ENCODE measurements around the gene SHC2. TPM values are rescaled to one million over a fixed set of nuclear protein-coding genes. Genes with fewer than 3 reads are reported as not detected.

The SHC2 gene
- total and polyA plus RNA-seq, 2 of the 8 experiments (the other 6 are each of a cell fraction or from before 2014, with no cell fraction given), result 4.4 to 7.3 TPM

- Histone ChIP-seq H3K27me3 (replicated peaks in 1 of 4; ENCODE audit: control insufficient read depth in 3 of 4, extremely low read depth in 1 of 4, insufficient read depth in 3 of 4, low read length in 3 of 4) (peaks cover 19 to 26% (median 22%) of the 10 kb centered on the region in 4 experiments), H3K23me2 (ENCODE audit: low read depth, low read length) (peaks cover 10% of the 10 kb centered on the region; the same call in 1 of the 2 replicates), H3K4me3 (ENCODE audit: extremely low read depth in 1 of 4, insufficient read depth in 2 of 4, low read depth in 3 of 4, low read length in 4 of 4) (peak overlapping the region in 3 of 4 experiments; percentile 31 to 74 (median 53); a peak in 6 of 8 replicates), H3K27ac (ENCODE audit: low read depth, low read length) (no peak overlapping the region), H3K4me1 (replicated peaks in 1 of 4; ENCODE audit: control insufficient read depth in 3 of 4, insufficient read depth in 4 of 4, low read length in 3 of 4) (peaks cover 0 to 13% (median 8%) of the 10 kb centered on the region in 4 experiments; a peak in 5 of 7 replicates), H3K56ac (replicated peaks; ENCODE audit: insufficient read length, low read depth, low read length) (no peak overlapping the region), H2BK12ac (ENCODE audit: low read depth, low read length) (no peak overlapping the region), H2BK20ac (ENCODE audit: low read length) (no peak overlapping the region), H4K91ac (replicated peaks; ENCODE audit: insufficient read length, low read length) (no peak overlapping the region), H2BK5ac (ENCODE audit: low read depth, low read length) (no peak overlapping the region), H2BK15ac (ENCODE audit: low read length) (no peak overlapping the region), H3K18ac (ENCODE audit: extremely low read depth, low read length) (no peak overlapping the region), H3K4me2 (ENCODE audit: insufficient read depth in 1 of 2, low read depth in 2 of 2, low read length in 2 of 2) (peak overlapping the region; percentile 80 to 98; a peak in 2 of 4 replicates), H3K9ac (replicated peaks in 1 of 4; ENCODE audit: extremely low read depth in 1 of 4, low read depth in 3 of 4, low read length in 3 of 4) (no peak overlapping the region), H2AK5ac (ENCODE audit: low read depth, low read length) (no peak overlapping the region), H3K36me3 (ENCODE audit: control insufficient read depth in 2 of 4, insufficient read depth in 4 of 4, low read length in 3 of 4) (peaks cover 0 to 3% (median 0%) of the 10 kb centered on the region in 4 experiments; a peak in 1 of 8 replicates), H3K23ac (ENCODE audit: insufficient read length) (no peak overlapping the region), H4K20me1 (replicated peaks in 1 of 2; ENCODE audit: control insufficient read depth in 1 of 2, insufficient read depth in 2 of 2, low read length in 2 of 2) (peaks cover 0 to 8% of the 10 kb centered on the region in 2 experiments), H3K9me3 (ENCODE audit: insufficient read depth in 2 of 2, low read depth in 1 of 2, low read length in 1 of 2) (peaks cover 0 to 2% of the 10 kb centered on the region in 2 experiments; a peak in 1 of 4 replicates), H4K5ac (ENCODE audit: insufficient read length, low read depth, low read length) (no peak overlapping the region), H2AFZ (ENCODE audit: low read length) (no peak overlapping the region), H3K4ac (replicated peaks; ENCODE audit: insufficient read length, low read depth, low read length) (no peak overlapping the region), H2BK120ac (replicated peaks; ENCODE audit: low read depth, low read length) (no peak overlapping the region), H3K14ac (ENCODE audit: insufficient read length) (no peak overlapping the region), H4K8ac (ENCODE audit: extremely low read depth, insufficient read depth, low read length) (no peak overlapping the region), H3K79me1 (ENCODE audit: low read depth, low read length) (no peaks in the 10 kb centered on the region), H3K79me2 (ENCODE audit: control insufficient read depth in 1 of 2, insufficient read depth in 2 of 2, low read length in 2 of 2) (no peaks in the 10 kb centered on the region)
- no CpG with 5 or more reads among the region's 18 CpGs for WGBS, 2 experiments (ENCODE audit: extremely low coverage in 1 of 2, insufficient coverage in 1 of 2, insufficient read length in 1 of 2, insufficient replicate concordance in 2 of 2, low coverage in 1 of 2, low lambda C conversion rate in 2 of 2, missing lambda C conversion rate in 1 of 2)
- FAIRE-seq (no peak), DNase-seq (ENCODE audit: low read depth in 1 of 2, low spot score in 2 of 2) (no peak)
- ChIA-PET CTCF (ENCODE audit: partially characterized antibody) (no interaction called here), POLR2A (ENCODE audit: partially characterized antibody) (interaction anchor here (1.5 kb wide), 1 partner anchor 9 kb away, joined by 6 read pairs; no protein-coding TSS in a partner anchor)
- TF ChIP-seq HDAC6 (IDR thresholded peaks at IDR 0.05; ENCODE audit: low read depth, low read length) (no peak), E2F6 (IDR thresholded peaks at IDR 0.05) (no peak), POLR2A (IDR thresholded peaks at IDR 0.05; ENCODE audit: control extremely low read depth in 1 of 2, low read depth in 2 of 2, low read length in 2 of 2) (no peak), CEBPB (IDR thresholded peaks at IDR 0.05; ENCODE audit: low read depth, low read length) (no peak), BCL11A (IDR thresholded peaks at IDR 0.05; ENCODE audit: low read depth in 2 of 2, low read length in 2 of 2) (no peak), RFX5 (IDR thresholded peaks at IDR 0.05; ENCODE audit: borderline replicate concordance, low read depth, low read length) (no peak), RNF2 (IDR thresholded peaks at IDR 0.05; ENCODE audit: borderline replicate concordance, low read depth, low read length, missing control alignments, poor library complexity, severe bottlenecking) (no peak), GABPA (IDR thresholded peaks at IDR 0.05; ENCODE audit: borderline replicate concordance, insufficient read depth, low read length) (no peak), ASH2L (IDR thresholded peaks at IDR 0.05; ENCODE audit: low read length) (no peak), SP4 (IDR thresholded peaks at IDR 0.05; ENCODE audit: low read length) (no peak), POLR2AphosphoS5 (IDR thresholded peaks at IDR 0.05; ENCODE audit: low read depth, low read length) (no peak), NRF1 (IDR thresholded peaks at IDR 0.05; ENCODE audit: low read depth, low read length) (no peak)
- TF ChIP-seq, protein P1, sequence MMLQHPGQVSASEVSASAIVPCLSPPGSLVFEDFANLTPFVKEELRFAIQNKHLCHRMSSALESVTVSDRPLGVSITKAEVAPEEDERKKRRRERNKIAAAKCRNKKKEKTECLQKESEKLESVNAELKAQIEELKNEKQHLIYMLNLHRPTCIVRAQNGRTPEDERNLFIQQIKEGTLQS (IDR thresholded peaks at IDR 0.05; ENCODE audit: insufficient read depth, low read depth, low read length), result no peak
Observed at GRCh38 chr19:496986-497385, 36.2 kb upstream of the SHC2 start.

Data from H1 (cell line).